K562 (cell line): ENCODE measurements around the gene EML6. TPM values are rescaled to one million over a fixed set of nuclear protein-coding genes. Genes with fewer than 3 reads are reported as not detected.

ENCODE experiments used
- ARID1B ChIP-seq: fragments of 450-650 bp; IDR thresholded peaks from 2 replicates; pipeline ENCODE4 v1.6.1; 2016; ENCODE audit warnings: antibody characterized with exemption, mild to moderate bottlenecking, inconsistent platforms
- BACH1 ChIP-seq: fragments of 200-800 bp; sonication (Bioruptor generic); IDR thresholded peaks from 2 replicates; pipeline ENCODE4 v1.6.1; 2016; ENCODE audit warnings: missing genetic modification characterization, missing compliant biosample characterization
- ID3 ChIP-seq, 2 experiments: fragments of 250-450 bp in 1 of 2; fragments of 450-650 bp in 1 of 2; sonication (Bioruptor Pico) in 1 of 2; IDR thresholded peaks; 2 replicates each; pipeline versions ENCODE4 v1.6.1 to v1.8.0; 2016 to 2021; ENCODE audit warnings: mild to moderate bottlenecking in 2 of 2, moderate library complexity in 2 of 2, missing compliant biosample characterization in 1 of 2, missing genetic modification characterization in 1 of 2
- NBN ChIP-seq: fragments of 450-650 bp; IDR thresholded peaks from 2 replicates; pipeline ENCODE4 v1.6.1; 2016; ENCODE audit warnings: low read depth, mild to moderate bottlenecking
- NFATC3 ChIP-seq: fragments of 450-650 bp; IDR thresholded peaks from 2 replicates; pipeline ENCODE4 v1.6.1; 2017; ENCODE audit warnings: mild to moderate bottlenecking
- RERE ChIP-seq: sonication (generic); formaldehyde crosslinking; IDR thresholded peaks from 2 replicates; pipeline ENCODE4 v1.8.0; 2023; ENCODE audit warnings: missing genetic modification reagents, mild to moderate bottlenecking, borderline replicate concordance
- ZNF639 ChIP-seq, 2 experiments: fragments of 200-800 bp in 1 of 2; sonication (Bioruptor generic) in 1 of 2; sonication (generic) in 1 of 2; formaldehyde crosslinking in 1 of 2; IDR thresholded peaks in 1 of 2; conservative IDR thresholded peaks in 1 of 2; 2 replicates each; pipeline versions ENCODE4 v1.5.0 to v1.6.1; 2016 to 2020; ENCODE audit warnings: missing compliant biosample characterization in 1 of 2, missing genetic modification characterization in 1 of 2, missing genetic modification reagents in 1 of 2
- polyA plus RNA-seq, 8 experiments: library from polyadenylated mRNA; depleted of rRNA in 4 of 8; stranded (reverse) in 5 of 8; unstranded in 3 of 8; fragments of >200 nt; fragmentation: Nextera tagmentation in 2 of 8; fragmentation: Illumina TruSeq in 1 of 8; extraction: Ambion mirVana in 2 of 8; extraction: Trizol in 1 of 8; gene quantifications; 2 replicates each; pipeline versions ENCODE4 v1.2.1 to v1.2.3, GENCODE V29; 2011 to 2014; ENCODE audit warnings: inconsistent platforms in 1 of 8, missing spikeins in 1 of 8
- total RNA-seq, 7 experiments: library from RNA; depleted of rRNA in 6 of 7; stranded (reverse); fragments of >200 nt in 6 of 7; fragmentation: Illumina TruSeq in 2 of 7; extraction: Trizol in 2 of 7; gene quantifications; 2 replicates each; pipeline versions ENCODE4 v1.2.1 to v1.2.3, GENCODE V29; 2011 to 2021; ENCODE audit warnings: low replicate concordance in 1 of 7

EML6 gene
- total and polyA plus RNA-seq, 9 of the 15 experiments (the other 6 are each of a cell fraction or from before 2014, with no cell fraction given): 0.07 to 0.56 (median 0.25) TPM

- TF ChIP-seq RERE (CRISPR knock-in tag) (no peak), ZNF639 (CRISPR knock-in tag; conservative IDR thresholded peaks at IDR 0.05 in 1 of 2, IDR thresholded peaks at IDR 0.05 in 1 of 2) (peak in 1 of 2 experiments; percentile 83; a peak in 2 of 4 replicates), NBN (no peak), ARID1B (peak; percentile 77), ID3 (CRISPR knock-in tag; IDR thresholded peaks at IDR 0.05) (no peak), ID3 (tag; IDR thresholded peaks at IDR 0.05) (peak; percentile 73), BACH1 (peak; percentile 72), NFATC3 (0 out of 2 replicates have a peak, but pooled peaks have one; percentile 19)
Measured at GRCh38 chr2:54955358-54956110, 232.1 kb downstream of the EML6 start (continued).
